Measurements from ENCODE around the gene APC. TPM values are rescaled to one million over a fixed set of nuclear protein-coding genes. Genes with fewer than 3 reads are reported as not detected.

APC gene
- total and polyA plus RNA-seq, 2 of the 13 experiments (the other 11 are each of a cell fraction or from before 2014, with no cell fraction given): 6.1 to 19.0 TPM

DNA sequence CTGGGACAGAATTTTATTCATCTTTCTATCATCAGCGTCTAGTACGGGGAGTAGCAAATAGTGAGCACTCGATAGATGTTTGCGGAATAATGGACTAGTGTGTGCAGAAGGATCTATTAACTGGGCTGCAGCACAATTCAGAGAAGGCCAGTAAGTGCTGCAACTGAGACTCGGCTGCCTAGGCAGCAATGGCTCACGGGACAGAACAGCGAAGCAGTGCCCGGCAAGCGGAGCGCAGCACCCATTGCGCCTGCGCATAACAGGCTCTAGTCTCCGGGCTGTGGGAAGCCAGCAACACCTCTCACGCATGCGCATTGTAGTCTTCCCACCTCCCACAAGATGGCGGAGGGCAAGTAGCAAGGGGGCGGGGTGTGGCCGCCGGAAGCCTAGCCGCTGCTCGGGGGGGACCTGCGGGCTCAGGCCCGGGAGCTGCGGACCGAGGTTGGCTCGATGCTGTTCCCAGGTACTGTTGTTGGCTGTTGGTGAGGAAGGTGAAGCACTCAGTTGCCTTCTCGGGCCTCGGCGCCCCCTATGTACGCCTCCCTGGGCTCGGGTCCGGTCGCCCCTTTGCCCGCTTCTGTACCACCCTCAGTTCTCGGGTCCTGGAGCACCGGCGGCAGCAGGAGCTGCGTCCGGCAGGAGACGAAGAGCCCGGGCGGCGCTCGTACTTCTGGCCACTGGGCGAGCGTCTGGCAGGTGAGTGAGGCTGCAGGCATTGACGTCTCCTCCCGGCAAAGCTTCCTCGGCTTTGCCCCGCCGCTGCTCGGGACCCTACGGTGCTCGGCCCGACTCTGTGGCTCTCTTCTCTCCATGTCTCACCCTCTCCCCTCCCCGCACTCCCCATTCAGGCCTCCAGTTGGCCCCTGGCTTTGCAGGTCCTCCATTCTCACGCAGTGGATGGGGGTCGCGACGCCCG, 30.2 kb upstream of the APC start (continued):
- TF ChIP-seq ELF1 (CRISPR knock-in tag; IDR thresholded peaks at IDR 0.05): peak; percentile 60
- TF ChIP-seq ZNF205 (CRISPR knock-in tag; IDR thresholded peaks at IDR 0.05): 0 out of 2 replicates have a peak, but pooled peaks have one; percentile 69
- TF ChIP-seq KAT7 (CRISPR knock-in tag; IDR thresholded peaks at IDR 0.05; ENCODE audit: borderline replicate concordance): peak; percentile 96; the same call in 1 of the 2 replicates
- TF ChIP-seq, protein P1, sequence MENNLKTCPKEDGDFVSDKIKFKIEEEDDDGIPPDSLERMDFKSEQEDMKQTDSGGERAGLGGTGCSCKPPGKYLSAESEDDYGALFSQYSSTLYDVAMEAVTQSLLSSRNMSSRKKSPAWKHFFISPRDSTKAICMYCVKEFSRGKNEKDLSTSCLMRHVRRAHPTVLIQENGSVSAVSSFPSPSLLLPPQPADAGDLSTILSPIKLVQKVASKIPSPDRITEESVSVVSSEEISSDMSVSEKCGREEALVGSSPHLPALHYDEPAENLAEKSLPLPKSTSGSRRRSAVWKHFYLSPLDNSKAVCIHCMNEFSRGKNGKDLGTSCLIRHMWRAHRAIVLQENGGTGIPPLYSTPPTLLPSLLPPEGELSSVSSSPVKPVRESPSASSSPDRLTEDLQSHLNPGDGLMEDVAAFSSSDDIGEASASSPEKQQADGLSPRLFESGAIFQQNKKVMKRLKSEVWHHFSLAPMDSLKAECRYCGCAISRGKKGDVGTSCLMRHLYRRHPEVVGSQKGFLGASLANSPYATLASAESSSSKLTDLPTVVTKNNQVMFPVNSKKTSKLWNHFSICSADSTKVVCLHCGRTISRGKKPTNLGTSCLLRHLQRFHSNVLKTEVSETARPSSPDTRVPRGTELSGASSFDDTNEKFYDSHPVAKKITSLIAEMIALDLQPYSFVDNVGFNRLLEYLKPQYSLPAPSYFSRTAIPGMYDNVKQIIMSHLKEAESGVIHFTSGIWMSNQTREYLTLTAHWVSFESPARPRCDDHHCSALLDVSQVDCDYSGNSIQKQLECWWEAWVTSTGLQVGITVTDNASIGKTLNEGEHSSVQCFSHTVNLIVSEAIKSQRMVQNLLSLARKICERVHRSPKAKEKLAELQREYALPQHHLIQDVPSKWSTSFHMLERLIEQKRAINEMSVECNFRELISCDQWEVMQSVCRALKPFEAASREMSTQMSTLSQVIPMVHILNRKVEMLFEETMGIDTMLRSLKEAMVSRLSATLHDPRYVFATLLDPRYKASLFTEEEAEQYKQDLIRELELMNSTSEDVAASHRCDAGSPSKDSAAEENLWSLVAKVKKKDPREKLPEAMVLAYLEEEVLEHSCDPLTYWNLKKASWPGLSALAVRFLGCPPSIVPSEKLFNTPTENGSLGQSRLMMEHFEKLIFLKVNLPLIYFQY (CRISPR knock-in tag; IDR thresholded peaks at IDR 0.05; ENCODE audit: borderline replicate concordance): 0 out of 2 replicates have a peak, but pooled peaks have one; percentile 30
- TF ChIP-seq ARNT2 (CRISPR knock-in tag; IDR thresholded peaks at IDR 0.05; ENCODE audit: low read depth): peak; percentile 67; the same call in 1 of the 2 replicates
- no peak for TF ChIP-seq ZBTB42 (CRISPR knock-in tag; IDR thresholded peaks at IDR 0.05)
- TF ChIP-seq ZNF614 (CRISPR knock-in tag; IDR thresholded peaks at IDR 0.05; ENCODE audit: borderline replicate concordance): peak; percentile 52; the same call in 1 of the 2 replicates
- TF ChIP-seq BHLHE40 (IDR thresholded peaks at IDR 0.05; ENCODE audit: low read length): peak; percentile 16; the same call in 1 of the 2 replicates
- TF ChIP-seq YY1 (IDR thresholded peaks at IDR 0.05; ENCODE audit: insufficient read depth, insufficient replicate concordance, low read depth, low read length): peak; percentile 97
- no peak for TF ChIP-seq FIP1L1 (IDR thresholded peaks at IDR 0.05; ENCODE audit: borderline replicate concordance, insufficient read depth, low read depth, low read length)
- TF ChIP-seq FOXA1 (IDR thresholded peaks at IDR 0.05): no peak
- peak; percentile 14 for TF ChIP-seq FOXA1 (CRISPR knock-in tag; IDR thresholded peaks at IDR 0.05)
- TF ChIP-seq MTA1 (CRISPR knock-in tag; IDR thresholded peaks at IDR 0.05; ENCODE audit: borderline replicate concordance): 0 out of 2 replicates have a peak, but pooled peaks have one; percentile 65
- TF ChIP-seq, protein P2, sequence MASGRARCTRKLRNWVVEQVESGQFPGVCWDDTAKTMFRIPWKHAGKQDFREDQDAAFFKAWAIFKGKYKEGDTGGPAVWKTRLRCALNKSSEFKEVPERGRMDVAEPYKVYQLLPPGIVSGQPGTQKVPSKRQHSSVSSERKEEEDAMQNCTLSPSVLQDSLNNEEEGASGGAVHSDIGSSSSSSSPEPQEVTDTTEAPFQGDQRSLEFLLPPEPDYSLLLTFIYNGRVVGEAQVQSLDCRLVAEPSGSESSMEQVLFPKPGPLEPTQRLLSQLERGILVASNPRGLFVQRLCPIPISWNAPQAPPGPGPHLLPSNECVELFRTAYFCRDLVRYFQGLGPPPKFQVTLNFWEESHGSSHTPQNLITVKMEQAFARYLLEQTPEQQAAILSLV (CRISPR knock-in tag; IDR thresholded peaks at IDR 0.05; ENCODE audit: borderline replicate concordance): peak; percentile 91
- TF ChIP-seq, protein P3, sequence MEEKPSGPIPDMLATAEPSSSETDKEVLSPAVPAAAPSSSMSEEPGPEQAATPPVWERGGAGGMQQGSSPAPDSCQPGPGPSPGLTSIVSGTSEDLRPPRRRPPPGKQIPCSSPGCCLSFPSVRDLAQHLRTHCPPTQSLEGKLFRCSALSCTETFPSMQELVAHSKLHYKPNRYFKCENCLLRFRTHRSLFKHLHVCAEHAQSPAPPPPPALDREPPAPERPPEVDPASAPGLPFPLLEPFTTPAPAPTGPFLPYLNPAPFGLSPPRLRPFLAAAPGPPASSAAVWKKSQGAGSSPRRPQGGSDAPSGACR (CRISPR knock-in tag; IDR thresholded peaks at IDR 0.05): 0 out of 2 replicates have a peak, but pooled peaks have one; percentile 32
- TF ChIP-seq ATM (IDR thresholded peaks at IDR 0.05; ENCODE audit: borderline replicate concordance): no peak
- TF ChIP-seq, protein P4, sequence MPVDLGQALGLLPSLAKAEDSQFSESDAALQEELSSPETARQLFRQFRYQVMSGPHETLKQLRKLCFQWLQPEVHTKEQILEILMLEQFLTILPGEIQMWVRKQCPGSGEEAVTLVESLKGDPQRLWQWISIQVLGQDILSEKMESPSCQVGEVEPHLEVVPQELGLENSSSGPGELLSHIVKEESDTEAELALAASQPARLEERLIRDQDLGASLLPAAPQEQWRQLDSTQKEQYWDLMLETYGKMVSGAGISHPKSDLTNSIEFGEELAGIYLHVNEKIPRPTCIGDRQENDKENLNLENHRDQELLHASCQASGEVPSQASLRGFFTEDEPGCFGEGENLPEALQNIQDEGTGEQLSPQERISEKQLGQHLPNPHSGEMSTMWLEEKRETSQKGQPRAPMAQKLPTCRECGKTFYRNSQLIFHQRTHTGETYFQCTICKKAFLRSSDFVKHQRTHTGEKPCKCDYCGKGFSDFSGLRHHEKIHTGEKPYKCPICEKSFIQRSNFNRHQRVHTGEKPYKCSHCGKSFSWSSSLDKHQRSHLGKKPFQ (CRISPR knock-in tag; IDR thresholded peaks at IDR 0.05; ENCODE audit: insufficient replicate concordance): no peak
- TF ChIP-seq, protein P5, sequence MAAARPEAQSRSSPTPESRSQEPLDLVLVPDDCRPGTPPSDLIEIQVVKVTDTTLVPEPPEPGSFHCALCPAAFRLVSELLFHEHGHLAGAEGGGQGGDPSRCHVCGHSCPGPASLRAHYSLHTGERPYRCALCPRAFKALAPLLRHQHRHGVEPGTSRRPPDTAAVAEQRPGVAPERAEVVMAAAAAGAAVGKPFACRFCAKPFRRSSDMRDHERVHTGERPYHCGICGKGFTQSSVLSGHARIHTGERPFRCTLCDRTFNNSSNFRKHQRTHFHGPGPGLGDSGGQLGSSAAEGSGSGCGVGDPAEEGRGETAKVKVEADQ (CRISPR knock-in tag; IDR thresholded peaks at IDR 0.05; ENCODE audit: borderline replicate concordance): peak; percentile 89; the same call in 1 of the 2 replicates
